A549 (cell line): ENCODE measurements around the gene PPP1R1B.

ENCODE experiments used
- CTCF ChIP-seq: fragments of >200 bp; sonication (Bioruptor Twin); formaldehyde crosslinking; IDR thresholded peaks from 3 replicates; pipeline ENCODE4 v1.5.1; 2016
- POLR2A ChIP-seq: IDR thresholded peaks from 2 replicates; pipeline ENCODE4 v1.6.1; 2012; ENCODE audit warnings: mild to moderate bottlenecking, low read length
- RAD21 ChIP-seq, 2 experiments: fragments of >200 bp in 1 of 2; sonication (Bioruptor Twin) in 1 of 2; formaldehyde crosslinking in 1 of 2; IDR thresholded peaks in 1 of 2; conservative IDR thresholded peaks in 1 of 2; 2 replicates in 1 of 2; 3 replicates in 1 of 2; pipeline ENCODE4 v1.6.1; 2012 to 2018; ENCODE audit warnings: inconsistent platforms in 1 of 2
- RNF2 ChIP-seq: fragments of 200-600 bp; sonication (generic); IDR thresholded peaks from 2 replicates; pipeline ENCODE4 v1.6.1; 2016; ENCODE audit warnings: low read depth, mild to moderate bottlenecking, antibody characterized with exemption, moderate library complexity, borderline replicate concordance
- USF2 ChIP-seq: fragments of 450-650 bp; IDR thresholded peaks from 2 replicates; pipeline ENCODE4 v1.6.1; 2014; ENCODE audit warnings: antibody characterized with exemption
- ZFP36 ChIP-seq: fragments of 450-650 bp; IDR thresholded peaks from 2 replicates; pipeline ENCODE4 v1.6.1; 2014; ENCODE audit warnings: borderline replicate concordance; ENCODE audit not compliant: partially characterized antibody
- ZSCAN20 ChIP-seq: fragments of 250-450 bp; sonication (Bioruptor Pico); IDR thresholded peaks from 2 replicates; pipeline ENCODE4 v1.8.0; 2022; ENCODE audit warnings: mild to moderate bottlenecking, moderate library complexity

DNA sequence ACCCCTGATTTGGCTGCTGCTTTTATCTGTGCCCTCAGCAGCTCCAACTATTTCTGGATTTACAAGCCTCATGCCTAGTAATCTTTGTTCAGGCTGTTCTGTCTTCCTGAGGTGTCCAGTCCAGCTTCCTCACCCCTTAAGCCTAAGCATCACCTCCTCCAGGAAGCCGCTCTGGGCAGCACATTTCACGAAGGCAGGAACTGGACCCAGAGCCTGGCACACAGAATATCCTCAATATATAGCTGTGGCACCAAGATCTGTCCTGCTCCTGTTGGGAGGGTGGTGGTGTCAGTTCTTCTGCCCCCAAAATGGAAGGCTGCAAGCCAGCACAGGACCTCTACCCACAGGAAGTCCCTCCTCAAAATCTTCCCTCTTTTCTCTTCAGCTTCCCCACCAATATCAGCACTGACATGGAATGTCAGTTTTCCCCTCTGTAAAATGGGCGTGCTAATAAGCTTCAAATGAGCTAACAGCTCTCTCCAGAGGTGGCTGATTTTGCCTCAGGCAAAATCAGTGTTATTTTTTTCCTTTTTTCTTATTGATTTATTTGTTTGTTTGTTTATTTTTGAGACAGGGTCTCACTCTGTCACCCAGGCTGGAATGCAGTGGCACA is 12.1 kb upstream of the PPP1R1B start:
- no peak for TF ChIP-seq CTCF
- no peak for TF ChIP-seq ZSCAN20 (CRISPR knock-in tag)
- no peak for TF ChIP-seq POLR2A
- TF ChIP-seq RAD21 (conservative IDR thresholded peaks at IDR 0.05 in 1 of 2, IDR thresholded peaks at IDR 0.05 in 1 of 2): no peak
- peak; percentile 33 for TF ChIP-seq ZFP36
- TF ChIP-seq RNF2: no peak
- TF ChIP-seq USF2: no peak
